H9 (cell line): Measurements from ENCODE around the gene TRNAU1AP. TPM values are rescaled to one million over a fixed set of nuclear protein-coding genes. Genes with fewer than 3 reads are reported as not detected.

Experiments
- DNase-seq: peaks from one replicate; pipeline ENCODE4 v3.0.0-alpha.2; 2017
- H2AFZ ChIP-seq: one replicate; pipeline ENCODE4 v1.6.1; 2013; ENCODE audit warnings: mild to moderate bottlenecking, low read length, control low read depth, moderate library complexity
- H2AK5ac ChIP-seq: 2 replicates; pipeline ENCODE4 v1.6.1; 2013; ENCODE audit warnings: low read length, control low read depth, mixed read lengths; ENCODE audit not compliant: insufficient read length
- H2BK120ac ChIP-seq: one replicate; pipeline ENCODE4 v1.6.1; 2013; ENCODE audit warnings: low read depth, mild to moderate bottlenecking, low read length, control low read depth, inconsistent platforms; ENCODE audit not compliant: poor library complexity, severe bottlenecking
- H2BK12ac ChIP-seq: 2 replicates; pipeline ENCODE4 v1.6.1; 2013; ENCODE audit warnings: low read length, control low read depth, mixed read lengths, low read depth; ENCODE audit not compliant: insufficient read length
- H2BK15ac ChIP-seq: 2 replicates; pipeline ENCODE4 v1.6.1; 2013; ENCODE audit warnings: low read depth, low read length, control low read depth
- H2BK20ac ChIP-seq: one replicate; pipeline ENCODE4 v1.6.1; 2013; ENCODE audit warnings: low read depth, mild to moderate bottlenecking, low read length, control low read depth, inconsistent platforms; ENCODE audit not compliant: poor library complexity, severe bottlenecking
- H2BK5ac ChIP-seq: 2 replicates; pipeline ENCODE4 v1.6.1; 2013; ENCODE audit warnings: low read length, control low read depth, mixed read lengths; ENCODE audit not compliant: insufficient read length
- H3K14ac ChIP-seq: 2 replicates; pipeline ENCODE4 v1.6.1; 2013; ENCODE audit warnings: low read length, control low read depth; ENCODE audit not compliant: insufficient read depth
- H3K18ac ChIP-seq: 2 replicates; pipeline ENCODE4 v1.6.1; 2013; ENCODE audit warnings: low read depth, mild to moderate bottlenecking, mixed read lengths, low read length, control low read depth; ENCODE audit not compliant: insufficient read length
- H3K23ac ChIP-seq: 2 replicates; pipeline ENCODE4 v1.6.1; 2013; ENCODE audit warnings: low read length, control low read depth, mixed read lengths, low read depth; ENCODE audit not compliant: insufficient read length
- H3K23me2 ChIP-seq: 2 replicates; pipeline ENCODE4 v1.6.1; 2013; ENCODE audit warnings: low read depth, mild to moderate bottlenecking, mixed read lengths, low read length, control low read depth; ENCODE audit not compliant: insufficient read length, poor library complexity, severe bottlenecking
- H3K27ac ChIP-seq: 2 replicates; pipeline ENCODE4 v1.5.1; 2013; ENCODE audit warnings: low read length, control low read depth, mixed read lengths, low read depth; ENCODE audit not compliant: insufficient read length
- H3K27me3 ChIP-seq: 2 replicates; pipeline ENCODE4 v1.6.1; 2013; ENCODE audit warnings: low read length, control low read depth, inconsistent platforms; ENCODE audit not compliant: insufficient read depth
- H3K4ac ChIP-seq: 2 replicates; pipeline ENCODE4 v1.6.1; 2013; ENCODE audit warnings: low read depth, mild to moderate bottlenecking, control low read depth, inconsistent platforms, low read length, moderate library complexity
- H3K4me1 ChIP-seq: 2 replicates; pipeline ENCODE4 v1.6.1; 2013; ENCODE audit warnings: low read length, control low read depth, inconsistent platforms; ENCODE audit not compliant: insufficient read depth
- H3K4me2 ChIP-seq: 2 replicates; pipeline ENCODE4 v1.6.1; 2013; ENCODE audit warnings: low read length, control low read depth, mixed read lengths; ENCODE audit not compliant: insufficient read length, insufficient read depth
- H3K56ac ChIP-seq: 2 replicates; pipeline ENCODE4 v1.6.1; 2013; ENCODE audit warnings: low read depth, mild to moderate bottlenecking, mixed read lengths, low read length, control low read depth; ENCODE audit not compliant: insufficient read length
- H3K79me1 ChIP-seq: 2 replicates; pipeline ENCODE4 v1.6.1; 2013; ENCODE audit warnings: low read depth, mild to moderate bottlenecking, moderate library complexity, low read length, control low read depth, inconsistent platforms; ENCODE audit not compliant: insufficient read depth, poor library complexity, severe bottlenecking
- H3K79me2 ChIP-seq: 2 replicates; pipeline ENCODE4 v1.6.1; 2013; ENCODE audit warnings: low read length, control low read depth, inconsistent platforms; ENCODE audit not compliant: insufficient read depth
- H3K9ac ChIP-seq: 2 replicates; pipeline ENCODE4 v1.6.1; 2013; ENCODE audit warnings: low read length, control low read depth, mixed read lengths; ENCODE audit not compliant: insufficient read length; ENCODE audit errors: extremely low read depth
- H3K9me3 ChIP-seq: one replicate; pipeline ENCODE4 v1.6.1; 2013; ENCODE audit warnings: low read depth, low read length, inconsistent platforms; ENCODE audit not compliant: control insufficient read depth
- H3T11ph ChIP-seq: one replicate; pipeline ENCODE4 v1.6.1; 2013; ENCODE audit warnings: mild to moderate bottlenecking, low read length, control low read depth, inconsistent platforms
- H4K20me1 ChIP-seq: one replicate; pipeline ENCODE4 v1.6.1; 2013; ENCODE audit not compliant: control insufficient read depth, insufficient read length, insufficient read depth
- H4K5ac ChIP-seq: 2 replicates; pipeline ENCODE4 v1.6.1; 2013; ENCODE audit warnings: low read depth, mild to moderate bottlenecking, mixed read lengths, low read length, control low read depth; ENCODE audit not compliant: insufficient read length
- H4K8ac ChIP-seq: replicated peaks from 2 replicates; pipeline ENCODE4 v1.6.1; 2013; ENCODE audit warnings: low read length, control low read depth, mixed read lengths, low read depth; ENCODE audit not compliant: insufficient read length
- H4K91ac ChIP-seq: 2 replicates; pipeline ENCODE4 v1.6.1; 2013; ENCODE audit warnings: low read depth, mild to moderate bottlenecking, moderate library complexity, mixed read lengths, low read length, control low read depth; ENCODE audit not compliant: insufficient read length
- H3K27ac Mint-ChIP-seq, 3 experiments: 2 replicates in 2 of 3; 3 replicates in 1 of 3; pipeline ENCODE4 v1.8.0; 2020 to 2021; ENCODE audit warnings: mixed read lengths in 3 of 3, mild to moderate bottlenecking in 1 of 3, moderate library complexity in 1 of 3
- H3K27me3 Mint-ChIP-seq: 2 replicates; pipeline ENCODE4 v1.8.0; 2021; ENCODE audit warnings: low read depth, mild to moderate bottlenecking, moderate library complexity, mixed read lengths
- H3K36me3 Mint-ChIP-seq, 3 experiments: 2 replicates in 2 of 3; 3 replicates in 1 of 3; pipeline ENCODE4 v1.8.0; 2020 to 2021; ENCODE audit warnings: low read depth in 3 of 3, mixed read lengths in 3 of 3; ENCODE audit not compliant: insufficient read depth in 1 of 3
- H3K4me1 Mint-ChIP-seq, 2 experiments: 2 replicates each; pipeline ENCODE4 v1.8.0; 2020; ENCODE audit warnings: mixed read lengths in 2 of 2
- H3K4me3 Mint-ChIP-seq, 2 experiments: 2 replicates in 1 of 2; 3 replicates in 1 of 2; pipeline ENCODE4 v1.8.0; 2020 to 2021; ENCODE audit warnings: mild to moderate bottlenecking in 2 of 2, mixed read lengths in 2 of 2, moderate library complexity in 1 of 2
- H3K9me3 Mint-ChIP-seq, 2 experiments: 2 replicates in 1 of 2; 3 replicates in 1 of 2; pipeline ENCODE4 v1.8.0; 2020; ENCODE audit warnings: mild to moderate bottlenecking in 2 of 2, mixed read lengths in 2 of 2, moderate library complexity in 1 of 2
- WGBS: extraction: QIAGEN DNeasy Blood & Tissue Kit; methylation state at CpG from one replicate; pipeline ENCODE4 v1.1.7; 2013; ENCODE audit warnings: missing lambda C conversion rate, low lambda C conversion rate, mixed read lengths; ENCODE audit not compliant: insufficient read length; ENCODE audit errors: extremely low coverage; 5-methylcytosine and 5-hydroxymethylcytosine counted together
- total RNA-seq: library from RNA; stranded (reverse); gene quantifications from 2 replicates; pipeline ENCODE4 v1.2.1, GENCODE V29; 2021
- TF ChIP-seq, protein P1 (sequence below): fragments of 200-600 bp; sonication (generic); conservative IDR thresholded peaks from 3 replicates; pipeline ENCODE4 v1.8.0; 2021; ENCODE audit warnings: antibody characterized with exemption, mild to moderate bottlenecking

The TRNAU1AP gene
- total RNA-seq, 1 experiment from 2014 or later: 45.0 TPM

DNA sequence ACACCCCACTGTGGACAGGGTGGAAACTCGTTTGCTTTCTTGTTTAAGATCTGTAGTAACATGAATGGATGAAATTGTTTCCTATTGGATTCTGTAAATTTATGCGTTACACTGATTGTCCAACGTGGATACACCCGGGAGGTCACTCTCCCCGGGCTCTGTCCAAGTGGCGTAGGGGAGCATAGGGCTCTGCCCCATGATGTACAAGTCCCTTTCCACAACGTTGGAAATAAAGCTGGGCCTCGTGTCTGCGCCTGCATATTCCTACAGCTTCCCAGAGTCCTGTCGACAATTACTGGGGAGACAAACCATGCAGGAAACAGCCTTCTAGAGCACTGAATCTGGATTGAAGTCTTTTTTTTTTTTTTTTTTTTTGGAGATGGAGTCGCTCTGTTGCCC, 45.6 kb upstream of the TRNAU1AP start:
- H3K4me2 ChIP-seq: peak overlapping the region; percentile 65
- H3K9me3 Mint-ChIP-seq: peaks cover 7 to 8% of the 10 kb centered on the region in 2 experiments
- H3K27ac Mint-ChIP-seq: peak overlapping the region; percentile 99
- H3K23me2 ChIP-seq: peaks cover 4% of the 10 kb centered on the region
- peaks cover 18 to 37% of the 10 kb centered on the region in 2 experiments for H3K4me1 Mint-ChIP-seq
- H2BK15ac ChIP-seq: no peak overlapping the region
- H2BK120ac ChIP-seq: no peak overlapping the region
- no peak overlapping the region for H2AK5ac ChIP-seq
- no peak overlapping the region for H3K56ac ChIP-seq
- no peaks in the 10 kb centered on the region for H3K9me3 ChIP-seq
- no peak overlapping the region for H3T11ph ChIP-seq
- no peak overlapping the region for H3K23ac ChIP-seq
- no CpG with 5 or more reads among the region's 11 CpGs for WGBS
- no peak for DNase-seq
- no peak overlapping the region for H4K8ac ChIP-seq
- peak overlapping the region; percentile 83; the same call in 1 of the 2 replicates for H3K14ac ChIP-seq
- H3K9ac ChIP-seq: peak overlapping the region; percentile 99
- no peak overlapping the region for H2BK20ac ChIP-seq
- peaks cover 2% of the 10 kb centered on the region; the same call in 1 of the 2 replicates for H3K4me1 ChIP-seq
- H4K20me1 ChIP-seq: peaks cover 3% of the 10 kb centered on the region
- H3K36me3 Mint-ChIP-seq: peaks cover 59 to 68% (median 65%) of the 10 kb centered on the region in 3 experiments
- H3K79me1 ChIP-seq: no peaks in the 10 kb centered on the region
- no peak overlapping the region for H3K4ac ChIP-seq
- 0 out of 2 replicates have a peak, but pooled peaks cover 2% of the 10 kb centered on the region for H3K79me2 ChIP-seq
- no peak overlapping the region for H2BK12ac ChIP-seq
- H4K5ac ChIP-seq: no peak overlapping the region
- H4K91ac ChIP-seq: no peak overlapping the region
- no peak overlapping the region for H2AFZ ChIP-seq
- no peak overlapping the region for H2BK5ac ChIP-seq
- peak overlapping the region; percentile 89 for H3K27ac ChIP-seq
- no peaks in the 10 kb centered on the region for H3K27me3 ChIP-seq
- peaks cover 44% of the 10 kb centered on the region for H3K27me3 Mint-ChIP-seq
- H3K18ac ChIP-seq: peak overlapping the region; percentile 3
- TF ChIP-seq, protein P1, sequence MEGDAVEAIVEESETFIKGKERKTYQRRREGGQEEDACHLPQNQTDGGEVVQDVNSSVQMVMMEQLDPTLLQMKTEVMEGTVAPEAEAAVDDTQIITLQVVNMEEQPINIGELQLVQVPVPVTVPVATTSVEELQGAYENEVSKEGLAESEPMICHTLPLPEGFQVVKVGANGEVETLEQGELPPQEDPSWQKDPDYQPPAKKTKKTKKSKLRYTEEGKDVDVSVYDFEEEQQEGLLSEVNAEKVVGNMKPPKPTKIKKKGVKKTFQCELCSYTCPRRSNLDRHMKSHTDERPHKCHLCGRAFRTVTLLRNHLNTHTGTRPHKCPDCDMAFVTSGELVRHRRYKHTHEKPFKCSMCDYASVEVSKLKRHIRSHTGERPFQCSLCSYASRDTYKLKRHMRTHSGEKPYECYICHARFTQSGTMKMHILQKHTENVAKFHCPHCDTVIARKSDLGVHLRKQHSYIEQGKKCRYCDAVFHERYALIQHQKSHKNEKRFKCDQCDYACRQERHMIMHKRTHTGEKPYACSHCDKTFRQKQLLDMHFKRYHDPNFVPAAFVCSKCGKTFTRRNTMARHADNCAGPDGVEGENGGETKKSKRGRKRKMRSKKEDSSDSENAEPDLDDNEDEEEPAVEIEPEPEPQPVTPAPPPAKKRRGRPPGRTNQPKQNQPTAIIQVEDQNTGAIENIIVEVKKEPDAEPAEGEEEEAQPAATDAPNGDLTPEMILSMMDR: no peak
- H3K4me3 Mint-ChIP-seq: peak overlapping the region; percentile 97
